ENCODE results near the gene EMX1.

DNA sequence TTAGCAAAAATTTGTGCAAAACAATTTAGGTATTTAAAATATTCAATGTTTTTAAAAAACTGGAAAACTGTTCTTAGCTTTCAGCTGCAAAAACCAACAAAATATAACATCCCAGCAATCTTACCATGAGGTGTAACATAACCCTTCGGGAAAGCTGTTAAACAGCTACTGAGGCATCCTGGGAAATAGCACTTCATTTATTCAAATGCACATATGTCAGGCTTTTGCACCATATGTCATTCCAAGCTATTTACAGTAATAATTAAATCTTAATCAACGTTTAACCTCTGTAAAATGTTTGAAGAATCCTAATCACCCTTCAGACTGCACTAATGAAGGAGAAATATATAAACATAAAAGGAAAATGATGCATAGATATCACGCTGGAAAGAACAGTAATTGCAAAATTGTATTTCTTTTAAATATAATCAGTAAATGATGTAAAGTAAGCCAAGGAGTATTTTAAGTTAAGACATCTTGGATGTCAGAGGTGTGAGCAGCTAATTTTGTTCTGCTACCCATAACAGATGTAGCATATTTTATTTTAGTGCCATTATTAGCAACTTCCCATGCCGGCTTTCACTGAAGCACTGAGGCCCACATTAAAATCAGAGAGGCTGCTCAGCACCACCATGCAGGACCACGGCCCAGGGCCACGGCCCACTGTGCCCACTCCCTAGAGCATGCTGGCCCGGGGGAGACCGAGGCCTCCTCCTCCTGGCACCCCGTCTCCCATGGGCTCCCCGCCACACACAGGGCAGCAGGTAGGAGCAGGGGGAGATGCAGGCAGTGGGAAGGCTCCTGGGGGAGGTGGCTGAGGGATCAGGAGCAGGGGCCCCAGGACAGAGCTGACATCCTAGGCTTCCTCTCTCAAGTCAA lies 30.9 kb downstream of the EMX1 start:
- TF ChIP-seq EZH2 (IDR thresholded peaks at IDR 0.05; ENCODE audit: insufficient read depth, poor library complexity, severe bottlenecking) = no peak
- TF ChIP-seq EZH2phosphoT487 (IDR thresholded peaks at IDR 0.05; ENCODE audit: insufficient read depth, low read depth) = no peak
